Fibroblast of the conjunctiva (primary cell): ENCODE data around the gene DMKN.
"Not testable (repeated sequence)": the region's sequence is repeated elsewhere in the genome, so short reads cannot be mapped to it uniquely, and the experiment has no call there.

Experiments
- DNase-seq: peaks from one replicate; pipeline ENCODE4 v3.0.0-alpha.2; 2010; ENCODE audit warnings: low read depth

DMKN gene

GRCh38 chr19:35498220-35498619 lies 15.2 kb downstream of the DMKN start:
- no peak for DNase-seq

DNA sequence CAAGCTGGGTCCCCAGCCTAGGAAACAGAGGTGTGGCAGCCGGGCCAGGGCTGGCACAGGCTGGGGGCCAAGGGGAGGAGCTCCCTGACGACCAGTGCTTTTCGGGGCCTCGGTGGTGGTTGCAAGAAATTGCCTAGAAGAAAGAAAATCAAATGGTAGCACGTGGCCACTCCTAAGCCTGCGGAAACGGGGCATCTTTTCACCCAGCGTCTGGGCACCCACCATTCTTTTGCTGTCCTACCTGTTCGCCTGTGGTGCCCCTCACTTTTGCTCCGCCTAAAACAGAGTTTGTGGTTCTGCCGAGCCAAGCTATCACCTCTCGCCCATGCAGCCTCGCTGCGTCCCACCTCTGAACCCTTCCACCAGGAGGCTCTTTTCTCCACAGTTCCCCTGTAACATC lies 16.0 kb downstream of the DMKN start:
- DNase-seq, result no peak

DNA sequence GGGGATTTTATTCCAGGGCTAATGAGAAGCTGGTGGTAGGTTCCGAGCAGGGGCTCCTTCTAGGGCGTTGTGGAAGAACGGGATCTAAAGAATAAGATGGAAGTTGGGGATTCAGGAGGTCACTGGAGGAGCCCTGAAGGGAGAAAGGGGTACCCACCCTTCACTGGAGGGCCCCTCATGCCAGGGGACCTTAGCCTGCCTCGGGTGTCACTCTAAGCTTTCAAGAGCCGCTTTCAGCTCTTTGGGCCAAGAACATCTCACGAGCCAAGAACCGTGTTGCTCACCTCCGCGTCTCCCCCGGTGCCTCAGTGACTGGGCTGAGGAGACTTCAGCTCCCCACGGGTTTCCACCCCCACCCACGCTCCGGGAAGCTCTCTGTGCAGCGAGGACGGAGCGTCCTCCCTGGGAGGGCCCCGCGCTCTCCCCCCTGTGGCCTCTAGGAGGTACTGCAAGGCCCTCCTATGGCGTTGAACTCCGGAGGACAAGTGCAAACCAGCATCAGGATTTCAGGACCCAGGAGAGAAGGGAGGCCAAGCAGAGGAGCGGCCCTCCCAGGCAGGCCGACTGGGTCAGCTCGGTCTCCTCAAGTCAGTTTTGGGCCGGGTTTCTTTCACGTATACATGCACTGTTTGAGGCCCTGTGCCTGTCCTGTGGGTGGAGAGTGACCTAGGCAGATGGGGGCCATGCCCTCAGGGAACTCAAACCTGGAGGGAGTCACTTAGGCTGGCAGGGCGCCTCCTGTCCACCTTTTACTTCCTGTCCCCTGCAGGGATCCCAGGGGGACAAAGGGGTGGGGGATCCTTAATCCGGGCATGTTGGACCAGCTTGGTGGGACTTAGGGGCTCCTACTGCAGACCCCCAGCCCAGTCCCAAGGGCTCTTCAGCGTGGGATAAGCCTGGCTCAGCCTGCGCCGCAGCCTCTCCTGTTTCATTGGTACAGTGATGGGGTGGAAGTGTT lies 18.1 kb downstream of the DMKN start:
- peak; percentile 41 for DNase-seq

DNA sequence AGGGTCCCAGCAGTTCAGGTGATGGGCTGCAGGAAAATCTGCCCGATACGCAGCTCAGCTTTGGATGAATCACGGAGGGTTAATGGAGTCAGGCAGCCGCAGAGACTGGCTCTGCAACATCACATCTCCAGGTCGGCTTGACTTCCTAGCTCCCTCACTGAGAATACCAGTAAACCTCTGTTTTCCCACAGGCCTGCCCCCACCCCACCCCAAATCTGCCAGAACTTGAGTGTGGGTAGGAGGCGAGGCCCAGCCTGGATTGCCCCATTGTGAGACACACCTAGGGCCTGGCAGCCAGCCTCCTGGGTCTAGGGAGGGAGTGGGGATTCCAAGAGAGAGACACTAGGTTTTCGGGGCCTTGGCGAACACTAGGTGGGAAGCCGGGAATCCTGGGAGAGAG lies 19.5 kb downstream of the DMKN start:
- DNase-seq, result no peak

GRCh38 chr19:35491836-35492360 lies 21.6 kb downstream of the DMKN start:
- no peak for DNase-seq

DNA sequence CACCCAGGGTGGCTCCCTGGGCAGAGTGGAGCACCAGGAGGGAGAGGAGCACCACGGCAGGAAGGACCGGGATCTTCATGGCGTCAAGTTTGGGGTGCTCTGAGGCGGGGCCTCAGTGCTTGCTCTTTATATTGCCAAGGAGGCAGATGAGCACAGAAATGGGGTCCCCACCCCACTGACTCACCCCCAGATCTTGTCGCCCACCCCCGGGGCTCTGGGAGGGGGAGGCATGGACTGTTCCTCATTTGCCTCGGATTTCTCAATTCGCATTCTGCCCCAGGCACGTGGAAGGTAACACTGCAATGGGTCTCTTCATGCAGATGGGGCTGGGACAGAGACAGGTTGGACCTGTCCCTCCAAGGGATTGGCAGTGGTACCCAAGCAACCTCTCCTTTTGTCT lies 23.1 kb downstream of the DMKN start, which contains the start of gene KRTDAP:
KRTDAP (minus strand) TSS at position 101 of the 400 bp plus-strand sequence; CDS start at position 79, 22 bp downstream.
- DNase-seq, result no peak

DNA sequence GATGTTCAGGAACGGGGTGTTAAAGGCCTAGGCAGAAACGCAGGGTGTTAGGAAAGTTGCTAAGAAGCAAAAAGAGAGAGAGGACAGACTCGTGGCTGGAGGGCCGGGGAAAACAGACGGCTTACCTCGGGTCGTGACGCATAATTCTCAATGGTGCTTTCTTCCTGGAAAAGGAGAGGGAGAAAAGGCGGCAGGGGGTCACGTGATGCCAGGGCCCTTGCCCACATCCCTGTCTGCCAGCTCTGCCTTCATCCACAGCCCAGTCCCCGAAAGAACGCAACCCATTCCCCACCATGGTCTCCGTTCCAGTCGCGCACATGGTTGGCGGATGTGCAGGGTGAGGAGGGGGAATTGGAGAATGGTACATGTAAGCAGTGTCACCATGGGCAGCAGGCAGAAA lies 24.8 kb downstream of the DMKN start:
- no peak for DNase-seq

DNA sequence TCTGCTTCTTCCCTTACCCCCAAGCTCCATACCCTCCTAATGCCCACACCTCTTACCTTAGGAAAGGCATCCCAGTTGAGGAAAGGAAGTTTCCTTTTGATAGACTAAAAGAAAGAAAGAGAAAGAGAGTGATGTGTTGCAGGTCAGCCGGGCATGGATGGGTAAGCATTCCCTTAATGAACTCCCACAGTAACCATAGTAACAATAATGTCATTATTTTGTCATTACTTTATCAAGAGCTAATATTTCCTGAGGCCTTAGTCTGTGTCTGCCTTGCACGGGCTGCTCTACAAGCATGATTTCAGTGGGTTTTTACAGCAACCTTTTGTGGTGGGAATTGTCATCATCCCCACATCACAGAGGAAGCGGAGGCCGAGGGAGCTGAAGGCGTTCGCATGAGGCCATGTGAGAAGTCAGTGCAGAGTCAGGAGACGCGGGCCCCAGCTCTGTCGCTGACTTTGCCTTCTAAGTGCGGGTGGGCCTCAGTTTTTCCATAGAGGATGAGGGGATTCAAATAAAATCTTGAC lies 25.7 kb downstream of the DMKN start:
- no peak for DNase-seq

GRCh38 chr19:35486268-35486708 lies 27.2 kb downstream of the DMKN start:
- no peak for DNase-seq

- DNase-seq, result no peak
Observed at GRCh38 chr19:35484252-35485036, 29.0 kb downstream of the DMKN start.

- no peak for DNase-seq
Observed at GRCh38 chr19:35483089-35483488, 30.4 kb downstream of the DMKN start.

GRCh38 chr19:35478794-35479677 lies 34.4 kb downstream of the DMKN start:
- no peak for DNase-seq

DNA sequence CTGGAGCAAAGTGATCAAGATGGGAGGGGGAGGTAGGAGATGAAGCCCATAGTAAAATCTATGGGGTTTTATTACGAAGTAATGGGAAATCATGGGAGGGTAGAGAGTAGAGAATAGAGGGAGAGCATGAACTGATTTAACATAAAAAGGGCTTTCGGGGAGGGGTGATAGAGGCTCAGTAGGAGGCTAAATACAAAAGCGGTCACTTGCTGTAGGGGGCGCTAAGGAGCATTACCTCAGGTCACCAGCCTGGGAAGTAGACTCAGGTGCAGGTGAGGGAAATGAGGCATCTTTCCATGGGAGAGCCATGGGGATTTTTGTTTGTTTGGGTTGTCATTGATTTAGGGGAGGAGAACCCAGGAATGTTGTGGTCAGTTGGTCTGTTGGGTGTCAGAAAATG lies 37.3 kb downstream of the DMKN start:
- DNase-seq, result no peak

DNA sequence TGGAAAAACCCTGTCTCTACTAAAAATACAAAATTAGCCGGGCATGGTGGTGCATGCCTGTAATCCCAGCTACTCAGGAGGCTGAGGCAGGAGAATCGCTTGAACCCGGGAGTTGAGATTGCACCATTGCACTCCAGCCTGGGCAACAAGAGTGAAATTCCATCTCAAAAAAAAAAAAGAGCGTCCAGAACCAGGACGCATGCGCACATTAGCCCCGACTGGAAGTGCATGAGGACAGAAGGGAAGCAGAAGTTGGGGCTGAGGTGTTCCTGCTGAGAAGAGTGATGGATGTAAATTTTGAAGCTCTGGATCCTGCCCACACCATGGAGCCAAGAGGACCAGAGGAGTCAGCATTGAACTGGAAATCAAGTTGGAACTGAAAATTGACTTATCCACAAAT lies 38.9 kb downstream of the DMKN start:
- not testable (repeated sequence) for DNase-seq

- DNase-seq, result no peak
Observed at GRCh38 chr19:35474104-35474503, 39.3 kb downstream of the DMKN start.

GRCh38 chr19:35471946-35472345 lies 41.5 kb downstream of the DMKN start:
- no peak for DNase-seq

DNA sequence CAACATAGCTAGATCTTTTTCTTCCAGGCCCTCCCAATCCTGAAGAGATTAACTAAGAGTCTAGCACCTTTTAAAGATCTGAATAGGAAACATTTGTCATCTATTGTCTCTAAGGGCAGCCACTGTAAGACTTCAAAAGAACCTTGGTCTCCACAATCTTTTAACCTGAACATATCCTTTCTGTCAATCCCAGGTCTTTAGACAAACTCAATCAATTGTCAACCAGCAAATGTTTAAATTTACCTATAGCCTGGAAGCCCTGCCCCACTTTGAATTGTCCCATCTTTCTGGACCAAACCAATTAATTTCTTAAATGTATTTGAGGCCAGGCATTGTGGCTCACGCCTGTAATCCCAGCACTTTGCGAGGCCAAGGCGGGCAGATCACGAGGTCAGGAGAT lies 42.4 kb downstream of the DMKN start:
- not testable (repeated sequence) for DNase-seq

DNA sequence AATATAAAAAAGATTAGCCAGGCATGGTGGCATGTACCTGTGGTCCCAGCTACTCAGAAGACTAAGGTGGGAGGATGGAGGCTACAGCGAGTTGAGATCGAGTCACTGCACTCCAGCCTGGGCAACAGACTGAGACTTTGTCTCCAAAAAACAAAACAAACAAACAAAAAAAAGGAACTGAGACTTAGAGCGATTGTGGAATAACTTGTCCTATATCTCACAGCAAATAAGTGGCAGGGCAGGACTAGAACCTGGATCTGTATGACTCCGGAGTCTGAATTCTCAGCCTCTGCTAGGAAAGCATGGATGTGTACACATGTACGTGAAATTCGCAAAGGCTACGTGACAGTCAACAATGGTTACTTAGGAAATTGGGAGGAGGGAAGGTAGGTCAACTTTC lies 43.3 kb downstream of the DMKN start:
- DNase-seq, result no peak

- DNase-seq, result peak; percentile 8
Observed at GRCh38 chr19:35468637-35469036, 44.8 kb downstream of the DMKN start.

DNA sequence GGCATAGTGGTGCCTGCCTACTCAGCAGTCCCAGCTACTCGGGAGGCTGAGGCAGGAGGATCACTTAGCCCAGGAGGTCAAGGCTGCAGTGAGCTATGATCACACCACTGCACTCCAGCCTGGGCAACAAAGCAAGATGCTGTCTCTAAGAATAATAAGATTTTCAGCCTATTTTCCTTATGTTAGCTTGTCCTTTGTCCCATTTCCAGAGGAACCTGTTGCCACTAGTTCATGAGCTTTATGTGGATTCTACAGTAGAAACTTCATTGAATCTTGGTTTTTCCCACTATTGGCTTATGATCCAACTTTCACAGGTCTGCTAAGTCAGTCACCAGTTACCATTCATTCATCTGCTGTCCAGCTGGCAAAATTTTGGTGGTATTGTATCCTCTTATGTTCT lies 47.2 kb downstream of the DMKN start:
- DNase-seq, result no peak

DNA sequence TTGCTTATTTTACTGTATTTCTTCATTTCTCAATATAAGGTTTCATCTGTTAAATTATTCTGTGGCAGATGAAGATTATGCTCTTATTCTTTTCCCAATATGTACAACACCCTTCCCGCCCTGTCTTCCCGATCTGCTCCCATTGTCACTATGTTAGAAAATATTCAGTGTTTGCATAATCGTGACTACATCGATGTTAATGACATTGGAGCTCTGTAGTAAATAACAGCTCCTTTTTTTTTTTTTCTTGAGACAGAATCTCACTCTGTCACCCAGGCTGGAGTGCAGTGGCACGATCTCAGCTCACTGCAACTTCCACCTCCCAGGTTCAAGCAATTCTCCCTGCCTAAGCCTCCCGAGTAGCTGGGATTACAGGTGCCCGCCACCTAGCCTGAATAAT lies 50.5 kb downstream of the DMKN start:
- not testable (repeated sequence) for DNase-seq
